ENCODE results near the gene UNC13D.
A peak's percentile ranks its signal among the peaks of the same experiment; 100 is the strongest.

UNC13D gene

DNA sequence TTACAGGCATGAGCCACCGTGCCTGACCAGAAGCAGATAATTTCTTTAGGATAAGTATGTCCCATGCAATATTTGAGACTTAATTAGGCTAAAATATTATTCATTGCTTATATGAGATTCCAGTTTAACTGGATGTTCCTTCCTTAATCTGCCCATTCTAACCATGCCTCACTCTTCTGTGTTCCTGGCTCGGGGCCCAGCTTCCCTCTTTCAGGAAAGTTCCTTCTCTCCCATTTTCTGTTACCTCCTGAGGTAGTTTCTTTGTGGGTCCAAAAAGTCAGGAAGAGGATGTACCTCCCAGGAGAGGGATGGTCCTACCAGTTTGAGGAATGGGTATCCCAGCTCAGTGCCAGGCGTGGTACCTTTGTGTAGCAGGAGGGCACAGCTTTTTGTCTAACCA lies 36.3 kb downstream of the UNC13D start:
- peaks cover 4% of the 10 kb centered on the region for H3K36me3 Mint-ChIP-seq
- H3K4me1 Mint-ChIP-seq, result peaks cover 9% of the 10 kb centered on the region
- H3K27ac Mint-ChIP-seq, result no peak overlapping the region
- no peak for DNase-seq (ENCODE audit: low spot score in 2 of 2)
- no peak overlapping the region for H3K4me3 Mint-ChIP-seq
- H3K9me3 Mint-ChIP-seq, result no peaks in the 10 kb centered on the region
- H3K27me3 Mint-ChIP-seq, result no peaks in the 10 kb centered on the region
- ATAC-seq (ENCODE audit: low read depth), result no peak

DNA sequence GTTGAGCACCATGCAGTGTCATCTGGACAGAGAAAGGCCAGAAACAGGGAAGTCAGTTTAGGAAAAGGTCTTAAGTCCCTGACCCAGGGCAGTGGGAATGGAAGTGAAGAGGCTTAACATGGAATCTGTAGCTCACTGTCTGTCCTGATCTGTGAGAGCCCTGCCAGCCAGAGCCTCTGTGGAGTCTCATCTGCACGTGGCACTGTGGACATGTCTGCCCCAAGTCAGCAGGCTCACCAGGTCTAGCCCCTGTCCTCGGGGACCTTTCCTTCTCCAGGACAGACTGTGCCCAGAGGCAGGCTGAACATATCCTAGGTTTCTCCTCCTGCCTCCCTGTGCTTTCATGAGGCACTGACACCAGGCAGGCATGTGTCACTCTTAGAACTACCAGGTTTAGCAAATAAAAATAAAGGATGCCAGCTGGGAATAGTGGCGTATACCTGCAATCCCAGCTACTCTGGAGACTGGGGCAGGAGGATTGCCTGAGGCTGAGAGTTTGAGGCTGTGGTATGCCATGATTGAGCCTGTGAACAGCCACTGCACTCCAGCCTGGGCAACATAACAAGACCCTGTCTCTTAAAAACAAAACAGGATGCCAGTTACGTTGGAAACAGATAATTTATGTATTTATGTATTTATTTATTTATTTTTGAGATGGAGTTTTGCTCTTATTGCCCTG lies 37.2 kb downstream of the UNC13D start:
- no peaks in the 10 kb centered on the region for H3K36me3 Mint-ChIP-seq
- H3K4me3 Mint-ChIP-seq, result no peak overlapping the region
- no peak for DNase-seq (ENCODE audit: low spot score in 2 of 2)
- peaks cover 9% of the 10 kb centered on the region for H3K4me1 Mint-ChIP-seq
- H3K27ac Mint-ChIP-seq, result no peak overlapping the region
- H3K27me3 Mint-ChIP-seq, result no peaks in the 10 kb centered on the region
- ATAC-seq (ENCODE audit: low read depth), result no peak
- H3K9me3 Mint-ChIP-seq, result no peaks in the 10 kb centered on the region

DNA sequence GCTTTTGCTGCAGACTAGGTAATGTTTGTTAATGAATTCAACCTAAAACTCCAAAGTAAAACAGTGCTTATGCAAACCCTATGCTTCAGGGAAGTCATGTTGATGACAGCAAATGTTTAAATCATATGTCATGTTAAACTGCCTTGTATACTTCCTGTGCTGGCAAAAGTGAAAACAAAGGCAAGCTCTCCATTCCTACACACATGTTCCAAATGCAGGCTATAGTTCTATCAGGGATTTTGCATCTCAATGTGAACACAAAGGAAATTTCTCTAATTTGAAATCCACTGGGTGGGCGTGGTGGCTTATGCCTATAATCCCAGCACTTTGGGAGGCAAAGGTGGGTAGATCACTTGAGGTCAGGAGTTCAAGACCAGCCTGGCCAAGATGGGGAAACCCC lies 40.3 kb downstream of the UNC13D start:
- ATAC-seq (ENCODE audit: low read depth) (no peak), DNase-seq (ENCODE audit: low spot score in 2 of 2) (no peak)
- Mint-ChIP-seq H3K9me3 (no peaks in the 10 kb centered on the region), H3K4me1 (peaks cover 8% of the 10 kb centered on the region), H3K27ac (no peak overlapping the region), H3K36me3 (peaks cover 7% of the 10 kb centered on the region), H3K4me3 (no peak overlapping the region), H3K27me3 (no peaks in the 10 kb centered on the region)

DNA sequence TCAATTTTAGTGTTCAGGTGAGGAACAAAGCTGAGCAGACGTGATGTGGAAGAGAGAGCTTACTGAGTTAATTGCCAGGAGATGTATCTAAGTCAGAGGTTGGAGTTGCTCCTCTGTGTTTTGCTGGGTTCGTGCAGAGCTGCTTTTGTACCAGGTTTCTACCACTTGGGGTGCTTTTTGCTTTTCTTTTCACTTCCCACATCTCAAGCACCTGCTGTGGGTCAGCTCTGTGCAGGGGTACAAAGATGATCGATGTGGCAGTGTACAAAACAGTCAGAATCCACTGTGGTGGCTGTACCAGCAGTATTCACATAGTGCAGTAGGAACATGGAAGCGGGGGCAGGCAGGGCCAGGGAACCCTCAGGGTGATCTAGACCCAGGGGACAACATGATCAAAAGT lies 44.8 kb downstream of the UNC13D start:
- no peaks in the 10 kb centered on the region for H3K9me3 Mint-ChIP-seq
- peaks cover 2% of the 10 kb centered on the region for H3K4me1 Mint-ChIP-seq
- DNase-seq (ENCODE audit: low spot score in 2 of 2) (no peak), ATAC-seq (ENCODE audit: low read depth) (no peak)
- peaks cover 11% of the 10 kb centered on the region for H3K36me3 Mint-ChIP-seq
- no peaks in the 10 kb centered on the region for H3K27me3 Mint-ChIP-seq
- no peak overlapping the region for H3K27ac Mint-ChIP-seq
- no peak overlapping the region for H3K4me3 Mint-ChIP-seq

DNA sequence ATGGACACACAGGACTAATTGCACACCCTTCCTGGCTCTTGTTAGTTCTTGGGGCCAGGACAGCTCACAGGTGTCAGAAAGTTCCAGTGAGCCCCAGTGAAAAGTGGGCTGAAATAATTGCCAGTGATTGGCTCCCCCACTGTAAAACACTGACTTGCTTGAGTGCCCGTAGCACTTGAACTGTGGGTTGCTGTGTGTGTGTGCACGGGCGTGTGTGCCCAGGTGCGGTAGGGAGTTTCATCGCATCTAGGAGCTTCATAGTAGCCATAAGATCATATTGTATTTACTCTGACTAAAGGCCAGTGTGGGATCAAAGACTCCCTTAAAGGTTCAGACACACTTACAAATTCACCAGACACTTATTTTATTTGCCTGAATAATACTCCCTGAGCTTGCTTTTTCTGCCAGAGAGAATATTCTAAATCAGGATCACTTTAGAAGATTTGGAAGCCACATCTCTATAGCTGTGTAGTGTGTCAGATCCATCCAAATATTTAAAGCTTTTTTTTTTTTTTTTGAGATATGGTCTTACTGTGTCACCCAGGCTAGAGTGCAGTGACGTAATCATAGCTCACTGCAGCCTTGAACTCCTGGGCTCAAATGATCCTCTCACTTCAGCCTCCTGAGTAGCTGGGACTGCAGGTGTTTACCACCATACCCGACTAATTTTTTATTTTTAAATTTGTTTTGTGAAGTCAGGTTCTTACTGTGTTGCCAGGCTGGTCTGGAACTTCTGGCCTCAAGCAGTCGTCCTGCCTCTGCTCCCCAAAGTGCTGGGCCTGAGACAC lies 48.2 kb downstream of the UNC13D start:
- H3K9me3 Mint-ChIP-seq, result no peaks in the 10 kb centered on the region
- DNase-seq (ENCODE audit: low spot score in 2 of 2) (no peak), ATAC-seq (ENCODE audit: low read depth) (no peak)
- H3K27me3 Mint-ChIP-seq, result no peaks in the 10 kb centered on the region
- peaks cover 15% of the 10 kb centered on the region for H3K36me3 Mint-ChIP-seq
- peaks cover 5% of the 10 kb centered on the region for H3K4me1 Mint-ChIP-seq
- H3K27ac Mint-ChIP-seq, result no peak overlapping the region
- no peak overlapping the region for H3K4me3 Mint-ChIP-seq

DNA sequence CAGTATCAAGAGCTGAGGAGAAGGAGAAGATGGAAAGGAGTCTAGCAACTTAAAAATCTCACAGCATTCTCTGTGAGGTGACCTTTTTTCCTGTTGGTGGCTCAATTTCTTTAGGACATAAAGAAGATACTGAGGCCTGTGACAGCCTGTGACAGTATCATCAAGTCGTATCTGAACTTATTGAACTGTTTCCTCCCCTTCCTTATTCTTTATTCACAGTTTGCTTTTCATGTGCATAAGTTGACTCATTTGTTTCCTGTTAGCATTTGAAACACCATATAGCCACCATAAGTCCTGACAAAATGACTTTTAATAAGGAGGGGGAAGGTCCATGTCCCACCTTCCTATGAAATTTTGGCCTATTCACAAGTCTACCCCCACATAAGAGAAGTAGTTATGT lies 50.7 kb downstream of the UNC13D start:
- peaks cover 7% of the 10 kb centered on the region for H3K36me3 Mint-ChIP-seq
- no peak overlapping the region for H3K4me3 Mint-ChIP-seq
- peak overlapping the region; percentile 58 for H3K27ac Mint-ChIP-seq
- peaks cover 3% of the 10 kb centered on the region for H3K4me1 Mint-ChIP-seq
- H3K27me3 Mint-ChIP-seq, result no peaks in the 10 kb centered on the region
- no peak for ATAC-seq (ENCODE audit: low read depth)
- no peaks in the 10 kb centered on the region for H3K9me3 Mint-ChIP-seq
- DNase-seq (ENCODE audit: low spot score in 2 of 2), result no peak

DNA sequence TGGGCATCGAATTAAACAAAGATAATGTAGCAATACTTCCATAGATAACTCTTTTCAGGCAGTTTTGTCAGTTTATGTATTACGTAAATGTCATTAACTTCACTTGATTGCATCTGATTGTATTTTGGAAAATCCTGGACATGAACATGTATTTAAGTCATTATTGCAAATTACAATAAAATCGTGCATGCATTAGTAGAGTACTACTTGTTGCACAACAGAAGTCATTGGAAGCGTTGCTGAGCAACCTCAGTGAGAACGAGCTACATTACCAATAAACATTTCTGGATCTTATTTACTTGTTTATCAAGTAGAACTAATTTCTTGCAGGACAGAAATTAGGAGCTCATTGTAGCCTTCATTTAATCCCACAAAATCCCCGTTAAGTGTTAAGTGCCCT lies 53.0 kb downstream of the UNC13D start:
- H3K4me1 Mint-ChIP-seq, result peaks cover 4% of the 10 kb centered on the region
- H3K9me3 Mint-ChIP-seq, result no peaks in the 10 kb centered on the region
- H3K27ac Mint-ChIP-seq, result no peak overlapping the region

DNA sequence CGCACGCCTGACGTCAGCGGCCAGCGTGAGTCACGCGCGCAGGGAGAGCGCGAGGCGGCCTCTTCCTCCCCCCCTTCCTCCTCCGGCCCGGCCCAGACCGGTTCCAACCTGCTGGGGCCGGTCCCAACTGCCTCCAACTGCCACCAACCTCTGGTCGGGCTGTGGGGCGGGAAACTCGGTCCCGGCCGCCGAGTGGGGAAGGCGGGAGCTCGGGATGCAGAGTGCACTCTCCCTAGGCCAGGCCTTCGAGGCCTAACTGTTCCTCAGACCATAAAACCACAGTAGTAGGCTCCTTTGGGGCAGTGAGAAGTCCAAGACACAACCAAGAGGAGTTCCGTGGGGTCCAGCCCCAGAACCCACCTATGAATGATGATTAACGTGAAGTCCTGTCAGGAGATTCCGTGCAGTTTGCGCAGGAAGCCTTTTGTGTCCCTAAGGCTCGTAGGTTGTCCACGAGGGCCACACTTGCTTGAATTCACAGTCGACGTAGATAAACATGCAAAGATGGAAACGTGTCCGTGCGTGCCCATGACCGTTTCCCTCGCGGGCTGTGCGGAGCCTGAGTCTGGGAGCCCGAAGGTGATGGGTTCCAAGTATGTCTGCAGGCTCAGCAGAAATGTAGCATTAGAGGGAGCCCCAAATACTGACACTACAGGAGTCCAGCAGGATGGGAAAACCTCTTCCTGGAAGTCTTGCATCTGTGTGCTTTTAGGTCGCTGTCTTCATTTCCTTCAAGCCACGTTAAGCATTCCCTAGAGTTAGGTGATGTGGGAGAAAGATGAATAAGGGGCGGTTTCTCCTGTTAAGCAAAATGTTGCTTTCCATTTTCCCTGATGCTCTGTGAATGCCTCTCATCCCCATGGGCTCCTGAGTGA lies 59.0 kb downstream of the UNC13D start:
- H3K27ac Mint-ChIP-seq, result peak overlapping the region; percentile 100
- peak overlapping the region; percentile 94 for H3K4me3 Mint-ChIP-seq
- peak; percentile 67 for ATAC-seq (ENCODE audit: low read depth)
- no peaks in the 10 kb centered on the region for H3K9me3 Mint-ChIP-seq
- peaks cover 17% of the 10 kb centered on the region for H3K4me1 Mint-ChIP-seq
- H3K27me3 Mint-ChIP-seq, result no peaks in the 10 kb centered on the region
- H3K36me3 Mint-ChIP-seq, result no peaks in the 10 kb centered on the region
- peak; percentile 87 to 90 for DNase-seq (ENCODE audit: low spot score in 2 of 2)

More for the DNA sequence above, 53.0 kb downstream of the UNC13D start:
- Mint-ChIP-seq H3K36me3 (peaks cover 4% of the 10 kb centered on the region), H3K4me3 (no peak overlapping the region), H3K27me3 (no peaks in the 10 kb centered on the region)
- ATAC-seq (ENCODE audit: low read depth), result no peak
- no peak for DNase-seq (ENCODE audit: low spot score in 2 of 2)

DNA sequence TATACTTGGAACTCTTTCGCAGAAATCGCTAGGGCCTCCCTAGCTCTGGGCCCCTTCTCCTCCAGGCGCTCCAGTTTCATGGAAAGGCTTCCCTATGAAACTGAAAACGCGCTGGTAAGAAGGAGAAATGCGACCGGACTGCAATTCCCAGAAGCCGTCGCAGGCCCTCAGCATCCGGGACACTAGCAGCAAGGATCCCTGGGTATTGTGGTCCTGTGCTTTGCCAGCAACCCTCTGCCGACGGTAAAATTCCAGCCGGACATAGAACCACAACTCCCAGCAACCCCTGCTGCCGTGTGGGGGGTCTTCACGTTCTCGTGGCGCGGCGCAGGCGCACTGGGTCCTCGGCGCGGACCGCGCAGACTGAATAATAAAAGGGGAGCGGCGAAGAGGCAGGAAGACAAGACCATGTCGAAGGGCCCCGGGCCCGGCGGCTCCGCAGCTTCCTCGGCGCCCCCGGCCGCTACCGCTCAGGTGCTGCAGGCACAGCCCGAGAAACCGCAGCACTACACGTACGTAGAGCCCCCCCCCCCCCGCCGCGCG lies 59.7 kb downstream of the UNC13D start, which contains the start of gene UNK:
UNK (plus strand) TSS at position 334 of the 543 bp plus-strand sequence; CDS start at position 409, 75 bp downstream.
- DNase-seq (ENCODE audit: low spot score in 2 of 2) (peak; percentile 92 to 94), ATAC-seq (ENCODE audit: low read depth) (peak; percentile 62)
- Mint-ChIP-seq H3K9me3 (no peaks in the 10 kb centered on the region), H3K4me3 (peak within 1 kb of the TSS; percentile 94), H3K4me1 (peaks cover 21% of the 10 kb centered on the region), H3K27me3 (no peaks in the 10 kb centered on the region), H3K36me3 (peaks cover 2% of the 10 kb centered on the region), H3K27ac (peak within 1 kb of the TSS; percentile 100)

DNA sequence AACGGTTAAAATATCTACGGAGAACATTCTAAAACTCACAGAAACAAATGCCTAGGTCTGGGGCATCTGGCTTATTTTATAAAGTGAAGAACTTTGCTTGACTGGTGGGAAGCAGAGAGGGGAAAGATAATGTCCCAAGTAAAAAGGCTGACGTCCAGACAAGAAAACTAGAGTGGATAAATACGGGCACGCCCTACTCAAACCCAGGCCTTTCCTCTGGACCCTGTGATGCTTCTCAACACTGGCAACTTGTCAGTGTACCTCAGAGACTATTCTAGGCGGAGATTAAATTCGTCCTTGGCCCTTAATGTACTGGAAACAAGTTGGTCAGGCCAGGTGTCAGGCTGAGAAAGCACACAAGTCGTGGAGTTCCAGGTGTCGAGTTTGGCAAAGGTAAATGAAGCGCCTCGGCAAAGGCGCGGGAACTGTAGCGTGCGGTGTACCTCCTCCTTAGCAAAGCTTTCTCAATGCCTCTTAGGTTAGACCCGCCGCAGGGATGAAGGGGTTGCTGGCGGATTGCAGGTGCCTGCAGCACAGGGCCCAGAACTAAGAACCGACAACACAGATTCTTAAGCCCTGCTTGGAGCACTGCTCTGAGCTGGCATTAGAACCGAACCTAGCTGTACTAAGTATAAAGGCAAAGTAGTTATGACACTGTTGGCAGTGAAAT lies 60.3 kb downstream of the UNC13D start:
- Mint-ChIP-seq H3K27me3 (no peaks in the 10 kb centered on the region), H3K27ac (peak overlapping the region; percentile 100), H3K9me3 (no peaks in the 10 kb centered on the region), H3K4me3 (peak overlapping the region; percentile 94), H3K4me1 (peaks cover 22% of the 10 kb centered on the region), H3K36me3 (peaks cover 3% of the 10 kb centered on the region)
- no peak for ATAC-seq (ENCODE audit: low read depth)
- no peak for DNase-seq (ENCODE audit: low spot score in 2 of 2)

DNA sequence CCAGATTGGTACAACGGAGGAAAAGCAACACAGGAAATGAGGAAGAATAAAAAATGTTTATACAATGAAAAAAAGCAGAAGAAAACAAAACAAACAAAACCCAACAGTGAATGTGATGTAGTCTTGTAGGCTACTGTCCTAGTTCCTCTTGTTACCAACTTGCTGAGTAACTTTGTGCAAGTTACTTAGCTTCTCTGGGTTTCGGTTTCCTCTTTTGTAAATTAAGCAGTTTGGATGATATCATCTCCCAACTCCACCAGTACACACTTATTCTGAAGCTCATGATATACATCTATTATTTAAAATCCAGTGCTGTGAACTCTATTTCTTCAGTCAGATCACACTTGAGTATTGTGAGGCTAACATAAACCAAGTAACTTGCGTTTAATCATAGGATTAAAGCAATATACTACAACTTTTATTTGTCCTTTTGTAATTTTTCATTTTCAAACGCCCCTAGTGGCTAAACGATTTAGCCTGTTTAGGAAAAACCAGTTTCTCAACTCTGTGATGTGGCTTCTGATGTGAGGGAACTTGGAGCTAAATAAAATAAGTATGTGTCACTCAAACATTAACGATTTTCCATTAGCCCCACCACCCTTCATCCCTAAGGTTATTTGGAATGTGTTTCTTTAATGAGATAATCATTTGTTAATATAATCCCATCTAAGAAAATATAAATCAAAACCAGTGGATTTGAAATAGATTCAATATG lies 61.0 kb downstream of the UNC13D start:
- DNase-seq (ENCODE audit: low spot score in 2 of 2) (peak in 1 of 2 donors; percentile 56), ATAC-seq (ENCODE audit: low read depth) (peak; percentile 21)
- H3K9me3 Mint-ChIP-seq, result no peaks in the 10 kb centered on the region
- peaks cover 24% of the 10 kb centered on the region for H3K4me1 Mint-ChIP-seq
- H3K36me3 Mint-ChIP-seq, result peaks cover 10% of the 10 kb centered on the region
- H3K27ac Mint-ChIP-seq, result peak overlapping the region; percentile 100
- H3K4me3 Mint-ChIP-seq, result peak overlapping the region; percentile 94
- H3K27me3 Mint-ChIP-seq, result no peaks in the 10 kb centered on the region

DNA sequence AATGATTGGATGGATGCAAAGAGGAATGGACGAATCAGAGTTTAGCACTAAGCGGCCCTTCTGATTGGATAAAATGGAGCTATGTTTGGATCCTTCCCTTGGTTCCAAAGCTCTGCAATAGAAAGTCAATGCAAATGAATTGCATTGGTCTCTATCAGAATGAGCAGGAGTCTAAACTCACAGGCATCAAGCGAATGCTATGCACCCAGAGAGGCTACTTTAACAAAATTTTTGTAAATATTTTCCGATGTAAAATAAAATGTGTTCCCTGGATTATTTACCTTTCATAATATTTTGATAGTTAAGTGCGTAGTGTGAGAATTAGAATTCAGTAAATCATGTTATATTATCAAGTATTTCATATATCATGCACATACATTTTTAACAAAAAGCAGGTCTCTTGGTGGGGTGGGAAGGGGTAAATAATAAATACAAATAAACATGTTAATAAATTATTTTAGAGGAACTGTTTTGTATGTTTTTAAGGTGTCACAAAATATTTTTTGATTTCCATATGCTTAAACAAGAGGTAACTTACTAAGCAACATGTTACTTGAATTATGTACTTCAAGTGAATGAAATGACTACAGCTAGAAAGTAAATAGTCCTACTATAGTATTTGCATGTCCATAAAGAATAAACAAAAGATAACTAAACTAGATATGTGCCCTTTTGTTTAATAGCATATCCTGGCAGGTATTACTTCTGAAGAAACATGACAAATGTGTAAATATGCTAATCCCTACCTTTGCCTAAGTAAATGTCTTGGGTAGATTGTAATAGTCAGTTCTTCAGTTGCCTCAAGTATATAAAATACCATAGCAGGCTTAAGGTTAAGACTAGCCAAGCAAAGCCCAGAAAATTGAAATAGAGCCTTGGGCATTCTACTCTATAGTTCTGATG lies 64.0 kb downstream of the UNC13D start:
- H3K27me3 Mint-ChIP-seq, result no peaks in the 10 kb centered on the region
- peak overlapping the region; percentile 100 for H3K27ac Mint-ChIP-seq
- peak overlapping the region; percentile 96 for H3K4me3 Mint-ChIP-seq
- peaks cover 28% of the 10 kb centered on the region for H3K4me1 Mint-ChIP-seq
- DNase-seq (ENCODE audit: low spot score in 2 of 2) (no peak), ATAC-seq (ENCODE audit: low read depth) (no peak)
- no peaks in the 10 kb centered on the region for H3K9me3 Mint-ChIP-seq
- peaks cover 15% of the 10 kb centered on the region for H3K36me3 Mint-ChIP-seq

Data from memory B cell (primary cell).